Spleen (tissue), 7 donors: ENCODE results near the gene OR13C9.
"Not testable (repeated sequence)": the region's sequence is repeated elsewhere in the genome, so short reads cannot be mapped to it uniquely, and the experiment has no call there.

Experiments used
- CTCF ChIP-seq, 11 experiments: fragments of 200-600 bp in 7 of 11; fragments of 450-650 bp in 4 of 11; sonication (generic) in 4 of 11; IDR thresholded peaks in 8 of 11; conservative IDR thresholded peaks in 3 of 11; 1 replicate in 7 of 11; 2 replicates in 4 of 11; pipeline versions ENCODE4 v1.4.0 to v1.8.0; 2016 to 2021; ENCODE audit warnings: antibody characterized with exemption in 11 of 11, inconsistent platforms in 4 of 11, mild to moderate bottlenecking in 1 of 11
- POLR2A ChIP-seq, 3 donors: fragments of 450-650 bp; IDR thresholded peaks; one replicate each; pipeline ENCODE4 v1.5.1; 2017; ENCODE audit warnings: antibody characterized with exemption in 3 of 3, mild to moderate bottlenecking in 1 of 3
- donor health status: DM: no; HTN: no; CAD: no; lungs with moderate emphysema.
- donor health status: DM: no; HTN: no; CAD: no.
- donor health status: DM: no; HTN: no; CAD: no.

GRCh38 chr9:104599313-104599712, 18.7 kb downstream of the OR13C9 start, which contains the start of gene OR13C5:
- not testable (repeated sequence) for TF ChIP-seq CTCF (IDR thresholded peaks at IDR 0.05 in 8 of 11, conservative IDR thresholded peaks at IDR 0.05 in 3 of 11); POLR2A (IDR thresholded peaks at IDR 0.05)
